HepG2 (cell line): ENCODE data around the gene MYO3B. TPM values are rescaled to one million over a fixed set of nuclear protein-coding genes. Genes with fewer than 3 reads are reported as not detected.

Experiments used
- ATAC-seq: fragments of 200-7000 bp; cut with Tn5 transposase; 3 replicates; pipeline ENCODE4 v1.9.1; 2020; ENCODE audit warnings: mild to moderate bottlenecking, moderate library complexity
- BruUV-seq: library from RNA; stranded (reverse); fragments of 400-500 nt; replicated peaks from 2 replicates; lab custom pipeline; 2021; lab: Mats Ljungman, UMichigan
- CTCF ChIA-PET: fragments of 300-600 bp; formaldehyde crosslinking; extraction: SDS; loops from one replicate; lab custom pipeline; 2021; ENCODE audit warnings: low total read pairs, inconsistent platforms, low intra/inter-chr PET ratio; lab: Yijun Ruan, JAX
- POLR2A ChIA-PET: fragments of 350-600 bp; sonication (Branson Sonifier 250); formaldehyde crosslinking; loops from one replicate; lab custom pipeline; 2020; ENCODE audit warnings: antibody characterized with exemption, inconsistent platforms; lab: Yijun Ruan, JAX
- DNase-seq: peaks from one replicate; pipeline ENCODE4 v3.0.0-alpha.2; 2015; ENCODE audit warnings: low spot score
- FAIRE-seq: peaks from 3 replicates; lab custom pipeline; 2011; peaks lifted over from hg19 to GRCh38; lab: Jason Lieb, UNC
- H2AFZ ChIP-seq: one replicate; pipeline ENCODE4 v1.6.1; 2011; ENCODE audit warnings: low read length, inconsistent platforms
- H3K27ac ChIP-seq: fragments of 300-600 bp; 3 replicates; pipeline ENCODE4 v1.8.0; 2011; ENCODE audit warnings: mixed run types, mild to moderate bottlenecking, mixed read lengths, low read length, inconsistent platforms; ENCODE audit not compliant: insufficient read depth; ENCODE audit errors: extremely low read length
- H3K27me3 ChIP-seq, 2 experiments: fragments of 200-600 bp in 1 of 2; 2 replicates in 1 of 2; 3 replicates in 1 of 2; pipeline versions ENCODE4 v1.6.0 to v1.8.0; 2011; ENCODE audit warnings: low read length in 2 of 2, mild to moderate bottlenecking in 2 of 2, moderate library complexity in 2 of 2, inconsistent platforms in 1 of 2; ENCODE audit not compliant: insufficient read depth in 2 of 2, control insufficient read depth in 1 of 2
- H3K36me3 ChIP-seq, 2 experiments: fragments of 200-600 bp in 1 of 2; replicated peaks in 1 of 2; 2 replicates in 1 of 2; 3 replicates in 1 of 2; pipeline versions ENCODE4 v1.5.1 to v1.8.0; 2011; ENCODE audit warnings: low read length in 2 of 2, inconsistent platforms in 1 of 2; ENCODE audit not compliant: insufficient read depth in 2 of 2, control insufficient read depth in 1 of 2
- H3K4me1 ChIP-seq: 2 replicates; pipeline ENCODE4 v1.5.1; 2012; ENCODE audit warnings: low read length, inconsistent platforms; ENCODE audit not compliant: insufficient read depth
- H3K4me2 ChIP-seq: 2 replicates; pipeline ENCODE4 v1.6.0; 2011; ENCODE audit warnings: low read depth, low read length, inconsistent platforms
- H3K4me3 ChIP-seq, 3 experiments: fragments of 200-600 bp in 1 of 3; sonication (generic), shearing (Covaris generic) in 1 of 3; replicated peaks in 1 of 3; 2 replicates each; pipeline ENCODE4 v1.5.1; 2011 to 2016; ENCODE audit warnings: low read length in 3 of 3, inconsistent platforms in 2 of 3, low read depth in 2 of 3, mild to moderate bottlenecking in 2 of 3, control low read depth in 1 of 3, mixed read lengths in 1 of 3; ENCODE audit not compliant: insufficient read depth in 1 of 3
- H3K79me2 ChIP-seq: one replicate; pipeline ENCODE4 v1.6.1; 2011; ENCODE audit warnings: low read length, inconsistent platforms; ENCODE audit not compliant: insufficient read depth
- H3K9ac ChIP-seq: 2 replicates; pipeline ENCODE4 v1.6.0; 2011; ENCODE audit warnings: mild to moderate bottlenecking, low read depth, low read length, inconsistent platforms; ENCODE audit not compliant: insufficient read depth
- H3K9me3 ChIP-seq: 2 replicates; pipeline ENCODE4 v1.5.1; 2012; ENCODE audit warnings: mild to moderate bottlenecking, low read length
- H4K20me1 ChIP-seq: 2 replicates; pipeline ENCODE4 v1.6.0; 2011; ENCODE audit warnings: inconsistent platforms, mild to moderate bottlenecking, low read length, moderate library complexity; ENCODE audit not compliant: insufficient read depth
- EEA1 ChIP-seq: sonication (generic); formaldehyde crosslinking; IDR thresholded peaks from 2 replicates; pipeline ENCODE4 v1.5.1; 2020; ENCODE audit warnings: mild to moderate bottlenecking, missing genetic modification reagents, borderline replicate concordance
- MAFF ChIP-seq: IDR thresholded peaks from 2 replicates; pipeline ENCODE4 v1.6.1; 2011; ENCODE audit warnings: low read depth, low read length, improper control_type of control experiment
- MAFK ChIP-seq, 2 experiments: IDR thresholded peaks in 1 of 2; conservative IDR thresholded peaks in 1 of 2; 2 replicates each; pipeline ENCODE4 v1.6.1; 2011; ENCODE audit warnings: improper control_type of control experiment in 2 of 2, low read length in 2 of 2
- TBX2 ChIP-seq: sonication (generic); formaldehyde crosslinking; IDR thresholded peaks from 2 replicates; pipeline ENCODE4 v1.5.0; 2020; ENCODE audit warnings: missing genetic modification reagents, mild to moderate bottlenecking, borderline replicate concordance
- WGBS: methylation state at CpG from one replicate; pipeline ENCODE4 v1.1.6; 2017; ENCODE audit warnings: low lambda C conversion rate; 5-methylcytosine and 5-hydroxymethylcytosine counted together
- in situ Hi-C: cut with HindIII; loops from 2 replicates; pipeline ENCODE4 v1.10.0; 2017; ENCODE audit warnings: low pct_unique_long_range_greater_than_20kb; ENCODE audit not compliant: extremely low pct_ligation_motif_present
- intact Hi-C: fragments of 100-400 bp; cut with micrococcal nuclease; formaldehyde crosslinking; loops from one replicate; pipeline ENCODE4 v1.10.0; 2022; ENCODE audit not compliant: unreplicated experiment
- polyA plus RNA-seq, 8 experiments: library from polyadenylated mRNA; depleted of rRNA in 3 of 8; stranded (reverse) in 7 of 8; unstranded in 1 of 8; fragments of >200 nt; fragmentation: Illumina TruSeq in 4 of 8; extraction: Trizol in 4 of 8; gene quantifications; 2 replicates each; pipeline versions ENCODE4 v1.2.1 to v1.2.3, GENCODE V29; 2011 to 2016; ENCODE audit warnings: low read depth in 4 of 8, missing spikeins in 1 of 8, mixed read lengths in 1 of 8; ENCODE audit not compliant: insufficient read depth in 1 of 8
- total RNA-seq, 5 experiments: library from RNA; depleted of rRNA; stranded (reverse); fragments of >200 nt; fragmentation: Illumina TruSeq; extraction: Trizol; gene quantifications; 2 replicates each; pipeline ENCODE4 v1.2.3, GENCODE V29; 2016; ENCODE audit warnings: low read depth in 1 of 5
- TF ChIP-seq, protein P1 (sequence below): sonication (generic); formaldehyde crosslinking; IDR thresholded peaks from 2 replicates; pipeline ENCODE4 v1.4.0; 2020; ENCODE audit warnings: mild to moderate bottlenecking, low read depth, missing genetic modification reagents
- TF ChIP-seq, protein P2 (sequence below): sonication (generic); formaldehyde crosslinking; IDR thresholded peaks from 2 replicates; pipeline ENCODE4 v1.5.0; 2020; ENCODE audit warnings: mild to moderate bottlenecking, missing genetic modification reagents
- TF ChIP-seq, protein P3 (sequence below): sonication (generic); formaldehyde crosslinking; IDR thresholded peaks from 2 replicates; pipeline ENCODE4 v1.9.0; 2022; ENCODE audit warnings: low read depth, missing genetic modification reagents
- TF ChIP-seq, protein P4 (sequence below): IDR thresholded peaks from 2 replicates; pipeline ENCODE4 v1.6.1; 2018; ENCODE audit warnings: missing genetic modification reagents

Gene MYO3B
- total and polyA plus RNA-seq, 2 of the 13 experiments (the other 11 are each of a cell fraction or from before 2014, with no cell fraction given), result 0.01 TPM; not detected in 1

DNA sequence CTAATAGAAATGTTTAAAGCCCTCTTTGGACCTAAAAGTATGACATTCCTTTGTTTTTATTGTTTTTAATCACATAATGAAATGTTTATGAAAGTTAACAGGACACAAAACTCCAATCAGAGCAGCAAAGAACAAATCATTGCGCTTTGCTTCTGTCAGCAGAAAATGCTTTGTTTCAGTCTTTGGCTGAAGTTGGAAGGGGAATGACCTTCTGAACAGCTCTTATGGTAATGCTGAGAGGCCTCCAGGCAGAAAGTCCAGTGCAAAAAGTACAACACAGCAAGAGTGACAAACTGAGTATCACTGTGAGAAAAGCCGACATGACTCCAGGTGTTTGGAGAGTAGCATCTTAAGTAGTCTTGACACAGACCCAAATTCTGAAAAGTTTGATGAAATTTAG, 389.5 kb downstream of the MYO3B start:
- Histone ChIP-seq H3K4me3 (no peak overlapping the region), H3K79me2 (no peaks in the 10 kb centered on the region), H3K9ac (no peak overlapping the region), H3K9me3 (no peaks in the 10 kb centered on the region), H3K4me1 (no peaks in the 10 kb centered on the region), H3K4me2 (no peak overlapping the region), H2AFZ (no peak overlapping the region), H3K27me3 (peaks cover 0 to 17% of the 10 kb centered on the region in 2 experiments; a peak in 3 of 5 replicates), H3K27ac (no peak overlapping the region), H3K36me3 (no peaks in the 10 kb centered on the region), H4K20me1 (no peaks in the 10 kb centered on the region)
- ChIA-PET CTCF (no interaction called here), POLR2A (no interaction called here)
- ATAC-seq (no peak), DNase-seq (no peak), FAIRE-seq (no peak)
- no TSS peak for BruUV-seq
- WGBS, result 28% methylated on average over 2 of the region's 2 CpGs
- in situ Hi-C loops (no loop called here), intact Hi-C loops (no loop called here)
- TF ChIP-seq MAFK (conservative IDR thresholded peaks at IDR 0.05 in 1 of 2, IDR thresholded peaks at IDR 0.05 in 1 of 2; ENCODE audit: low read length in 2 of 2), result peak; percentile 92 to 93
- TF ChIP-seq, protein P1, sequence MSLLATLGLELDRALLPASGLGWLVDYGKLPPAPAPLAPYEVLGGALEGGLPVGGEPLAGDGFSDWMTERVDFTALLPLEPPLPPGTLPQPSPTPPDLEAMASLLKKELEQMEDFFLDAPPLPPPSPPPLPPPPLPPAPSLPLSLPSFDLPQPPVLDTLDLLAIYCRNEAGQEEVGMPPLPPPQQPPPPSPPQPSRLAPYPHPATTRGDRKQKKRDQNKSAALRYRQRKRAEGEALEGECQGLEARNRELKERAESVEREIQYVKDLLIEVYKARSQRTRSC, result no peak
- peak; percentile 83 for TF ChIP-seq MAFF
- TF ChIP-seq TBX2, result no peak
- no peak for TF ChIP-seq EEA1 (CRISPR knock-in tag)

DNA sequence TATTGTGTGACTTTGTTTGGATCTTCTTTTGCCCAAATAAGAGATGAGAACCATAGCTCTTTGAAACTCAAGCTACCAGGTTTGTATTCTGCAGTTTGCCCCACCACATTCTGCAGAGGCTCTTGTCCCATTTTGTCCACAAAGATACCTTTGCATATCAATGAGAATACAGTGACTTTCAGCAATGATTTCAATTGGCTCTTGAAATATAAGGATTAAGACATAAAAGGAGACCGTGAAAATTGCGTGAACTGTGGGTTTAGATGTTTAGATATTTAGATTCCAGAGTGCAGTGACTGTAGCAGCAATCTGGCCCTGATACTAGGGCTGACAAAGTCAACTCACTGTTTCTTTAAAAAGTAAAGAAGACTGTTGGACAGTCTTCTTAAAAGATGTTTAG, 390.6 kb downstream of the MYO3B start:
- H3K4me3 ChIP-seq, result no peak overlapping the region
- H3K27me3 ChIP-seq, result peaks cover 0 to 15% of the 10 kb centered on the region in 2 experiments; a peak in 3 of 5 replicates
- DNase-seq (no peak), ATAC-seq (no peak), FAIRE-seq (no peak)
- POLR2A ChIA-PET, result no interaction called here
- CTCF ChIA-PET, result no interaction called here
- no peak overlapping the region for H3K4me2 ChIP-seq
- under 1% methylated on average over 2 of the region's 2 CpGs for WGBS
- no peaks in the 10 kb centered on the region for H3K79me2 ChIP-seq
- H3K9ac ChIP-seq, result no peak overlapping the region
- no peaks in the 10 kb centered on the region for H3K9me3 ChIP-seq
- H3K36me3 ChIP-seq, result no peaks in the 10 kb centered on the region
- in situ Hi-C loops (no loop called here), intact Hi-C loops (no loop called here)
- H3K27ac ChIP-seq, result no peak overlapping the region
- peaks cover 3% of the 10 kb centered on the region for H3K4me1 ChIP-seq
- no TSS peak for BruUV-seq
- H2AFZ ChIP-seq, result no peak overlapping the region
- no peaks in the 10 kb centered on the region for H4K20me1 ChIP-seq
- TF ChIP-seq, protein P2, sequence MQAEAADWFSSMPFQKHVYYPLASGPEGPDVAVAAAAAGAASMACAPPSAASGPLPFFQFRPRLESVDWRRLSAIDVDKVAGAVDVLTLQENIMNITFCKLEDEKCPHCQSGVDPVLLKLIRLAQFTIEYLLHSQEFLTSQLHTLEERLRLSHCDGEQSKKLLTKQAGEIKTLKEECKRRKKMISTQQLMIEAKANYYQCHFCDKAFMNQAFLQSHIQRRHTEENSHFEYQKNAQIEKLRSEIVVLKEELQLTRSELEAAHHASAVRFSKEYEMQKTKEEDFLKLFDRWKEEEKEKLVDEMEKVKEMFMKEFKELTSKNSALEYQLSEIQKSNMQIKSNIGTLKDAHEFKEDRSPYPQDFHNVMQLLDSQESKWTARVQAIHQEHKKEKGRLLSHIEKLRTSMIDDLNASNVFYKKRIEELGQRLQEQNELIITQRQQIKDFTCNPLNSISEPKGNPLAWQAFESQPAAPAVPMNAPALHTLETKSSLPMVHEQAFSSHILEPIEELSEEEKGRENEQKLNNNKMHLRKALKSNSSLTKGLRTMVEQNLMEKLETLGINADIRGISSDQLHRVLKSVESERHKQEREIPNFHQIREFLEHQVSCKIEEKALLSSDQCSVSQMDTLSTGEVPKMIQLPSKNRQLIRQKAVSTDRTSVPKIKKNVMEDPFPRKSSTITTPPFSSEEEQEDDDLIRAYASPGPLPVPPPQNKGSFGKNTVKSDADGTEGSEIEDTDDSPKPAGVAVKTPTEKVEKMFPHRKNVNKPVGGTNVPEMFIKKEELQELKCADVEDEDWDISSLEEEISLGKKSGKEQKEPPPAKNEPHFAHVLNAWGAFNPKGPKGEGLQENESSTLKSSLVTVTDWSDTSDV (CRISPR knock-in tag), result no peak
- TF ChIP-seq, protein P3, sequence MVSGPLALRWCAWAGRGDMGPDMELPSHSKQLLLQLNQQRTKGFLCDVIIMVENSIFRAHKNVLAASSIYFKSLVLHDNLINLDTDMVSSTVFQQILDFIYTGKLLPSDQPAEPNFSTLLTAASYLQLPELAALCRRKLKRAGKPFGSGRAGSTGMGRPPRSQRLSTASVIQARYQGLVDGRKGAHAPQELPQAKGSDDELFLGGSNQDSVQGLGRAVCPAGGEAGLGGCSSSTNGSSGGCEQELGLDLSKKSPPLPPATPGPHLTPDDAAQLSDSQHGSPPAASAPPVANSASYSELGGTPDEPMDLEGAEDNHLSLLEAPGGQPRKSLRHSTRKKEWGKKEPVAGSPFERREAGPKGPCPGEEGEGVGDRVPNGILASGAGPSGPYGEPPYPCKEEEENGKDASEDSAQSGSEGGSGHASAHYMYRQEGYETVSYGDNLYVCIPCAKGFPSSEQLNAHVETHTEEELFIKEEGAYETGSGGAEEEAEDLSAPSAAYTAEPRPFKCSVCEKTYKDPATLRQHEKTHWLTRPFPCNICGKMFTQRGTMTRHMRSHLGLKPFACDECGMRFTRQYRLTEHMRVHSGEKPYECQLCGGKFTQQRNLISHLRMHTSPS (CRISPR knock-in tag), result no peak
- TF ChIP-seq, protein P4, sequence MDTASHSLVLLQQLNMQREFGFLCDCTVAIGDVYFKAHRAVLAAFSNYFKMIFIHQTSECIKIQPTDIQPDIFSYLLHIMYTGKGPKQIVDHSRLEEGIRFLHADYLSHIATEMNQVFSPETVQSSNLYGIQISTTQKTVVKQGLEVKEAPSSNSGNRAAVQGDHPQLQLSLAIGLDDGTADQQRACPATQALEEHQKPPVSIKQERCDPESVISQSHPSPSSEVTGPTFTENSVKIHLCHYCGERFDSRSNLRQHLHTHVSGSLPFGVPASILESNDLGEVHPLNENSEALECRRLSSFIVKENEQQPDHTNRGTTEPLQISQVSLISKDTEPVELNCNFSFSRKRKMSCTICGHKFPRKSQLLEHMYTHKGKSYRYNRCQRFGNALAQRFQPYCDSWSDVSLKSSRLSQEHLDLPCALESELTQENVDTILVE (CRISPR knock-in tag), result no peak
